Inferior parietal cortex (tissue), 1 donor: ENCODE data around the gene CDH22.

Source experiments
- DNase-seq: peaks from one replicate; pipeline ENCODE4 v3.0.0-alpha.2; 2016; ENCODE audit errors: extremely low spot score

CDH22 gene

GRCh38 chr20:46343348-46343974, 35.2 kb upstream of the CDH22 start:
- DNase-seq = no peak

GRCh38 chr20:46342451-46343347, 34.4 kb upstream of the CDH22 start:
- no peak for DNase-seq

GRCh38 chr20:46342010-46342378, 33.7 kb upstream of the CDH22 start:
- no peak for DNase-seq

GRCh38 chr20:46341074-46342009, 33.0 kb upstream of the CDH22 start:
- no peak for DNase-seq

- DNase-seq = no peak
Measured at GRCh38 chr20:46339037-46339436, 30.7 kb upstream of the CDH22 start.

- DNase-seq = no peak
Measured at GRCh38 chr20:46336735-46337134, 28.4 kb upstream of the CDH22 start.

DNA sequence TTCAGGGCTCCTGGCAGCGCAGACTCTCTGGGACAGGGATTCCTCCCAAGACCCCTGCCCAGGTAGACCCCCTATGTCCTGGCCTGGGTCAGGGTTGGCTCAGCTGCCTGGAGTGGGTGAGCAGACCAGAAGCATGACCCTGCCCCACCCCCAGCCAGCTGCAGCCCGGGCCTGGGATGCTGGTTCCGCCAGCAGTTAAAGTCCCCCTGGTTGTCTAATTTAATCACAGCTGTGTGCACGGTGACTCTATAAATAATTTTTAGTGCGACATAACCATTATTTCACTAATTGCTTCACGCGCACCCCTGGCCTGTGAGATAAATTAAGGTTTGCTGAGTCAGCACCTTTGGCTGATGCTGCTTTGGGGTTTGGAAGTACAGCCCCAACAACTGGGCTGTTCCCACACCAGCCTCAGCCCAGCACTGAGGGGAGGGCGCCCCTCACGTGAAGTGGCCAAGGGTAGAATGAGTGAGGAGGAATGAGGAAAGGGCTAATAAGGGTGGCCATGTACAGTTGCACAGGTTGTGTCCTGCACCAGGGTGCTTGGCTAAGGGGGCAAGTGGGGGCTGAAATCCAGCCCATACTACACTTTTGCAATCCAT, 26.1 kb upstream of the CDH22 start:
- DNase-seq = no peak

- DNase-seq = no peak
Measured at GRCh38 chr20:46333161-46333991, 25.1 kb upstream of the CDH22 start.

DNA sequence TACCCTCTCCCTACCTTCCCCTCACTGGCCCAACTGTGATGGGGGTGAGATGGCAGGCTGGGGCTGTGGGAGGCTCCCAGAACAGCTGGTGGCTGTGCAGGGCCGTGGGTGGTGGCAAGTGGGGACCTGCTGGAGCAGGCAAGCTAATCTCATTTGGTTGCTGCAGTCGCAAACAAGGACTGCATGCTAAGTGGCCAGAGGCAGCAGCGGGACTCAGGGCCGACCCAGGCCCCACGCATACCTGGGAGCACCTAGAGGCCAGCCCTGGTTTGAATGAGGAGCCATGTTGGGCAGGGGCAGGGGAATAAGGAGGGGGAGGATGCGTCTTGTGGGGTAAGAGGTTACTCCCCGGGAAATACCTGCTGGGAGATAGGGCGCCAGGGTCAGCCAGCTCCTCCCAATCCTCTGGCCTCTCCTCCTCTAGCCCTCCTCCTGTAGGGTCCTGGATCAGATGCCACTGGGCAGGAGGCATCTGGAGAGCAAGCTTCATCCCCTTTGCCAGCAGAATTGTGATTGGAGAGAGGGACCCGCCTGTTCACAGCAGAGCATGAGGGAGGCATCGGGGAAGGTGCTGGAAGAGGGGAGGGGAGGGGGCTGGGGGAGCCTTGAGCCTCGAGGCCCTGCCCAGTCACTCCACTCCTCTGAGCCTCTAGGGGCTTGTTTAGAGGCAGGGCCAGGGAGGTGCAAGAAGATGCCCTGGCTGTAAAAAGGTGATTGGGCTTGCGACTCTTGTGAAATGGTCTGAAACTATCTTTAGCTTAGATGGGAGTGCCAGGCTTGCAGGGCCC, 24.3 kb upstream of the CDH22 start:
- DNase-seq = no peak

GRCh38 chr20:46331611-46332361, 23.5 kb upstream of the CDH22 start:
- no peak for DNase-seq

GRCh38 chr20:46330831-46331371, 22.6 kb upstream of the CDH22 start:
- no peak for DNase-seq

- DNase-seq = no peak
Measured at GRCh38 chr20:46330072-46330763, 21.9 kb upstream of the CDH22 start.

DNA sequence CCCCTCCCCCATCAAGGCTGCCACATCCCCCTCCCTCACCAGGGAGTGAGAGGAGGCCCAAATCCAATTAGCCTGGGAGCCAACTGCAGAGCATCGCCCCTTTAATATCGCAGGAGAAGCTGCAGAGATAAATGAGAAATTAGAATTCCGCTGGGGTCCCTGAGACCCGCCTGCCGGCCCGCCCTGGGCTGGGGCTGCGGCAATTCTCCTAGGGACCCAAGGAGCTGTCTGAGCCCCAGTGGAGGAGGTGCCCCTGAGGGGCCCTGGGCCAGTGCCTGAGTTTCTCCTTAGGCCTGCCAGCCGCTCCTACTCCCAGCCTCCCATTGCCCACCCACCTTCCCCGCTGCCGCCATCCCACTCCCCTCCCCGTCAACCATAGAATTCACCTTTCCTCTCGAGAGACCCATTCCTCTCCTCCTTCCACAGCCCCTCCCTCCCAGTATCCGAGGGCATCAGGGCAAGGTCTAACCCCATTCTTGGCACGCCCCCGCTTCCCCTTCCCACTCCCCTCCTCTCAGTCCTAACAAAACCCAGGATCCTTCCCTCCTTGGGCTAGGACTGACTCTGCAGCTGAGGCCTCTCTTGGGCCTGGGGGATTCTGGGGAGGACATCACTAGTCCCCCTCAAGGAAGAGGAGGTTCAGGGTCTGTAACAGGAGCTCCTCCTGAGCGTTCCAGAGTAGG, 20.0 kb upstream of the CDH22 start:
- DNase-seq = no peak

DNA sequence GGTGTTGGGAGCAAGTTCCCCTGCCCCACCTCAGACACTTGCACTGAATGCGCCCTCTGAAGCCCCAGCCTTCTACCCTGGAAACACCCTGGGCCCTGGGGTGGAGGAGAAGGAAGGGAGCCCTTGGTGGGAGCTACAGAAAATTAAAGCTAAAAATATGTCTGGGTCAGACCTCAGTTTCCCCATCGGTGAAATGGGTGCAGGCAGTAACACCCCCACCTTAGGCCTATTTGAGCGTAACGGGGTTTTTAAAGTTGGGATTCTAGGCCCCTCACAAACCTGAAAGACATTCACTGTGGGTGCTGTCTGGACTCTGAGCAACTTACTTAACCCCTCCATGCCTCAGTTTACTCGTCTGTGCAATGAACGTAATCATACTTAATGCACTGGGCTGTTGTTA, 19.3 kb upstream of the CDH22 start:
- DNase-seq = no peak

DNA sequence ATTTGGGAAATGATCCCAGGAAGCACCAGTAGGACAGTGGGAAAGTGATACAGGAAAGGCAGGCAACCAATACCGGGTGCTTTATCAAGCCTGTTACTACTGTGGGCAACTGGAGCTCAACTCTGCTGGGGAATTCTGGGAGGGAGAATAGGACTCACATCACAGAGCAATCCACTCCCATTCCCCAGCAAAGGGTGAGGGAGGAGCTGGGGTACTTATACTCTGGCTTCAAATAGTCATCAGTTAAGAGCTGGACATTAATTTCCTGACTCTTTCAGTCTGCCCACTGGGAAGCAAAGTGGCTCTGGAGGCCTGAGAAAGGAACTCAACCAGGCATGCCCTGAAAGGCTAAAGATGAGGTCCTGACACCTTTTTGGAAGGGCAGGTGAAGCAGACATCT, 17.5 kb upstream of the CDH22 start:
- no peak for DNase-seq

- DNase-seq = no peak
Measured at GRCh38 chr20:46324960-46325703, 16.8 kb upstream of the CDH22 start.

GRCh38 chr20:46324379-46324778, 16.1 kb upstream of the CDH22 start:
- no peak for DNase-seq
